SK-N-SH (cell line): ENCODE measurements around the gene NPHS2. TPM values are rescaled to one million over a fixed set of nuclear protein-coding genes. Genes with fewer than 3 reads are reported as not detected.

Source experiments
- CTCF ChIA-PET: fragments of 300-600, 350-600 bp; formaldehyde crosslinking; extraction: SDS; loops from one replicate; lab custom pipeline; 2021; lab: Yijun Ruan, JAX
- POLR2A ChIA-PET: fragments of 350-600 bp; sonication (Branson Sonifier 250); formaldehyde crosslinking; extraction: SDS; loops from one replicate; lab custom pipeline; 2020; ENCODE audit warnings: antibody characterized with exemption, inconsistent platforms; lab: Yijun Ruan, JAX
- DNase-seq: peaks from one replicate; pipeline ENCODE4 v3.0.0; 2012
- H2AFZ ChIP-seq: fragments of 200-600 bp; sonication (generic); 2 replicates; pipeline ENCODE4 v1.8.1; 2016; ENCODE audit warnings: antibody characterized with exemption, mild to moderate bottlenecking, low read depth
- H3F3A ChIP-seq: fragments of 200-600 bp; sonication (generic); replicated peaks from 2 replicates; pipeline ENCODE3; 2016; ENCODE audit warnings: antibody characterized with exemption, mild to moderate bottlenecking; ENCODE audit not compliant: insufficient read depth
- H3K27ac ChIP-seq, 2 experiments: fragments of 200-500 bp in 1 of 2; fragments of 200-600 bp in 1 of 2; sonication (Bioruptor generic) in 1 of 2; sonication (generic), shearing (Covaris generic) in 1 of 2; 2 replicates each; pipeline versions ENCODE4 v1.5.1 to v1.6.1; 2014 to 2016; ENCODE audit warnings: low read depth in 2 of 2, inconsistent platforms in 1 of 2, low read length in 1 of 2, mild to moderate bottlenecking in 1 of 2, mixed read lengths in 1 of 2
- H3K27me3 ChIP-seq: fragments of 200-600 bp; sonication (generic), shearing (Covaris generic); 2 replicates; pipeline ENCODE4 v1.6.1; 2016; ENCODE audit warnings: mixed run types; ENCODE audit not compliant: insufficient read depth
- H3K36me3 ChIP-seq, 2 experiments: fragments of 200-500 bp in 1 of 2; fragments of 200-600 bp in 1 of 2; sonication (Bioruptor generic) in 1 of 2; sonication (generic) in 1 of 2; replicated peaks in 1 of 2; 2 replicates each; pipeline versions ENCODE3 to v1.5.1; 2014 to 2016; ENCODE audit warnings: low read length in 1 of 2, mild to moderate bottlenecking in 1 of 2; ENCODE audit not compliant: insufficient read depth in 2 of 2, control insufficient read depth in 1 of 2
- H3K4me1 ChIP-seq, 2 experiments: fragments of 200-500 bp in 1 of 2; fragments of 200-600 bp in 1 of 2; sonication (Bioruptor generic) in 1 of 2; sonication (generic), shearing (Covaris generic) in 1 of 2; 2 replicates each; pipeline versions ENCODE4 v1.5.1 to v1.6.1; 2014 to 2016; ENCODE audit warnings: low read depth in 1 of 2, low read length in 1 of 2, mixed run types in 1 of 2; ENCODE audit not compliant: insufficient read depth in 2 of 2, control insufficient read depth in 1 of 2
- H3K4me2 ChIP-seq: fragments of 200-600 bp; sonication (generic), shearing (Covaris generic); 2 replicates; pipeline ENCODE4 v1.6.1; 2017; ENCODE audit warnings: mixed run types
- H3K4me3 ChIP-seq, 2 experiments: fragments of 200-500 bp in 1 of 2; fragments of 200-600 bp in 1 of 2; sonication (Bioruptor generic) in 1 of 2; sonication (generic), shearing (Covaris generic) in 1 of 2; 2 replicates each; pipeline versions ENCODE4 v1.5.1 to v1.8.1; 2014 to 2016; ENCODE audit warnings: low read depth in 2 of 2, inconsistent platforms in 1 of 2, low read length in 1 of 2, mild to moderate bottlenecking in 1 of 2, mixed read lengths in 1 of 2, moderate library complexity in 1 of 2
- H3K79me2 ChIP-seq: fragments of 200-600 bp; sonication (generic); 2 replicates; pipeline ENCODE4 v1.8.1; 2017; ENCODE audit warnings: mild to moderate bottlenecking; ENCODE audit not compliant: insufficient read depth
- H3K9ac ChIP-seq: fragments of 200-600 bp; sonication (generic); 2 replicates; pipeline ENCODE4 v1.6.1; 2017; ENCODE audit warnings: mixed run types
- H3K9me2 ChIP-seq: fragments of 200-600 bp; sonication (generic); 2 replicates; pipeline ENCODE4 v1.6.1; 2017; ENCODE audit warnings: mixed run types
- H3K9me3 ChIP-seq: fragments of 200-600 bp; sonication (generic); 2 replicates; pipeline ENCODE4 v1.6.1; 2017; ENCODE audit warnings: mixed run types, mild to moderate bottlenecking, moderate library complexity
- H4K20me1 ChIP-seq: fragments of 200-600 bp; sonication (generic); 2 replicates; pipeline ENCODE4 v1.6.1; 2017; ENCODE audit warnings: mild to moderate bottlenecking, mixed run types; ENCODE audit not compliant: insufficient read depth
- GABPA ChIP-seq: IDR thresholded peaks from 2 replicates; pipeline ENCODE4 v1.4.0; 2012; ENCODE audit warnings: low read depth, mild to moderate bottlenecking
- IRF3 ChIP-seq: fragments of 150-350 bp; IDR thresholded peaks from 2 replicates; pipeline ENCODE4 v1.6.1; 2016; ENCODE audit warnings: mild to moderate bottlenecking, low read depth, low read length
- JUND ChIP-seq: IDR thresholded peaks from 2 replicates; pipeline ENCODE4 v1.4.0; 2012
- MXI1 ChIP-seq: IDR thresholded peaks from 2 replicates; pipeline ENCODE4 v1.6.1; 2012; ENCODE audit warnings: mild to moderate bottlenecking, low read depth, low read length, improper control_type of control experiment
- POLR2AphosphoS5 ChIP-seq: IDR thresholded peaks from 2 replicates; pipeline ENCODE4 v1.6.1; 2012; ENCODE audit warnings: low read depth, low read length
- RAD21 ChIP-seq: IDR thresholded peaks from 2 replicates; pipeline ENCODE4 v1.6.1; 2012; ENCODE audit warnings: mild to moderate bottlenecking, low read length
- RCOR1 ChIP-seq: fragments of 150-350 bp; IDR thresholded peaks from 2 replicates; pipeline ENCODE4 v1.6.1; 2017; ENCODE audit warnings: antibody characterized with exemption, low read length
- REST ChIP-seq: IDR thresholded peaks from 2 replicates; pipeline ENCODE4 v1.6.1; 2012; ENCODE audit warnings: mild to moderate bottlenecking, low read depth, low read length, moderate library complexity
- RXRA ChIP-seq: IDR thresholded peaks from 2 replicates; pipeline ENCODE4 v1.4.0; 2012; ENCODE audit warnings: low read depth, mild to moderate bottlenecking, borderline replicate concordance
- YY1 ChIP-seq: IDR thresholded peaks from 2 replicates; pipeline ENCODE4 v1.4.0; 2012; ENCODE audit warnings: low read depth, mild to moderate bottlenecking
- ZBTB33 ChIP-seq: IDR thresholded peaks from 2 replicates; pipeline ENCODE4 v1.4.0; 2012; ENCODE audit warnings: low read depth, borderline replicate concordance
- WGBS: methylation state at CpG from one replicate; pipeline ENCODE4 v1.1.6; 2017; ENCODE audit warnings: low lambda C conversion rate; 5-methylcytosine and 5-hydroxymethylcytosine counted together
- polyA plus RNA-seq, 3 experiments: library from polyadenylated mRNA; depleted of rRNA; stranded (reverse); fragments of >200 nt; gene quantifications; 2 replicates each; pipeline ENCODE4 v1.2.3, GENCODE V29; 2012

NPHS2 gene
- polyA plus RNA-seq, 1 of the 3 experiments (the other 2 are of a cell fraction), result not detected

- no peaks in the 10 kb centered on the region; the same call in 1 of the 2 replicates for H3K27me3 ChIP-seq
- no peaks in the 10 kb centered on the region for H4K20me1 ChIP-seq
- DNase-seq, result no peak
- H3K79me2 ChIP-seq, result no peaks in the 10 kb centered on the region
- CTCF ChIA-PET, result interaction anchor here (1.1 kb wide), 1 partner anchor 10 kb away, joined by 4 read pairs; no protein-coding TSS in a partner anchor
- H3K4me2 ChIP-seq, result no peak overlapping the region
- POLR2A ChIA-PET, result no interaction called here
- H3K9ac ChIP-seq, result no peak overlapping the region
- no peaks in the 10 kb centered on the region for H3K36me3 ChIP-seq
- no peaks in the 10 kb centered on the region for H3K4me1 ChIP-seq
- TF ChIP-seq MXI1 (no peak), IRF3 (no peak), POLR2AphosphoS5 (no peak), RCOR1 (no peak), YY1 (no peak), JUND (no peak)
- TF ChIP-seq, all 33 proteins: peak for 0
- no peaks in the 10 kb centered on the region for H3K9me3 ChIP-seq
- H3K9me2 ChIP-seq, result no peaks in the 10 kb centered on the region
- H3K27ac ChIP-seq, result no peak overlapping the region
- WGBS, result 26% methylated on average over 3 of the region's 3 CpGs
- H3K4me3 ChIP-seq, result no peak overlapping the region
- H2AFZ ChIP-seq, result no peak overlapping the region
- no peaks in the 10 kb centered on the region for H3F3A ChIP-seq
Observed at GRCh38 chr1:179545321-179545720, 30.4 kb downstream of the NPHS2 start.

- Histone ChIP-seq H3K27me3 (no peaks in the 10 kb centered on the region; the same call in 1 of the 2 replicates), H3K9ac (no peak overlapping the region), H3K4me2 (no peak overlapping the region), H3K4me1 (no peaks in the 10 kb centered on the region), H3F3A (no peaks in the 10 kb centered on the region), H3K36me3 (no peaks in the 10 kb centered on the region), H4K20me1 (no peaks in the 10 kb centered on the region), H3K27ac (no peak overlapping the region)
- no peak for DNase-seq
- 10% methylated on average over 2 of the region's 2 CpGs for WGBS
- TF ChIP-seq REST, result no peak
- TF ChIP-seq ZBTB33, result no peak
- TF ChIP-seq YY1, result no peak
- no peak for TF ChIP-seq RAD21
- no peak for TF ChIP-seq RXRA
- no peak for TF ChIP-seq GABPA
- TF ChIP-seq, all 33 proteins: peak for 0
- Histone ChIP-seq H3K9me2 (no peaks in the 10 kb centered on the region), H2AFZ (no peak overlapping the region), H3K9me3 (no peaks in the 10 kb centered on the region), H3K79me2 (no peaks in the 10 kb centered on the region), H3K4me3 (no peak overlapping the region)
- ChIA-PET CTCF (no interaction called here), POLR2A (interaction anchor here (0.7 kb wide), 1 partner anchor 10 kb away, joined by 4 read pairs; no protein-coding TSS in a partner anchor)
Observed at GRCh38 chr1:179541774-179542173, 34.0 kb downstream of the NPHS2 start.
